ENCODE data around the gene MAMDC2.

Gene MAMDC2

GRCh38 chr9:70064496-70064895, 20.8 kb downstream of the MAMDC2 start:
- H3K4me1 ChIP-seq (ENCODE audit: insufficient read depth, insufficient read length), result no peaks in the 10 kb centered on the region
- no peak for TF ChIP-seq YY1 (IDR thresholded peaks at IDR 0.05; ENCODE audit: insufficient read depth, insufficient read length)
- no peak for TF ChIP-seq SUZ12 (IDR thresholded peaks at IDR 0.05; ENCODE audit: extremely low read depth, insufficient read depth, insufficient read length)
- TF ChIP-seq ZNF274 (IDR thresholded peaks at IDR 0.05; ENCODE audit: low read depth, low read length), result no peak
- no peak overlapping the region for H3K9ac ChIP-seq (ENCODE audit: insufficient read length, low read depth)
- no peaks in the 10 kb centered on the region for H3K27me3 ChIP-seq (ENCODE audit: insufficient read depth, insufficient read length)
- DNase-seq (ENCODE audit: low read depth, low spot score), result no peak
- H3K4me3 ChIP-seq (ENCODE audit: insufficient read length, low read depth), result no peak overlapping the region
- peaks cover 3% of the 10 kb centered on the region for H3K36me3 ChIP-seq (ENCODE audit: insufficient read depth, insufficient read length, low read length)
- no peaks in the 10 kb centered on the region for H3K9me3 ChIP-seq (ENCODE audit: insufficient read depth, low read length)

DNA sequence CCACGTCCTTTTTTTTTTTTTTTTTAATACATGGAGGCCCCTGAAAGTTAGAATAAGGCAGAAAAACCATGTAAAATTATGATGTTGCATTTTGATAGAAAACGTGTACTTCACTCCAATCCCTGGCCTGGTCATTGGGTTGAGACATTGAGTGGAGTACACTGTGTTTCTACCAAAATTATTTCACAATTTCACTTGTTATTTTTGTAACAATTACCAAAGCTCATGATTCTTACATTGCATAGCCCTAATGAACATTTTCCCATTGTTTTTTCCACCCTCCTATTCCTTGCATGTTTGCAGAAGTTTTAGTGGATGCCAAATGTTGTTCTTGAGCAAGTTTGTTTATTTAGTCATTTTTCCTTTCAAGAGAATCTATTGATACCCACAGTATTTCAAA, 21.9 kb downstream of the MAMDC2 start:
- H3K27me3 ChIP-seq (ENCODE audit: insufficient read depth, insufficient read length), result no peaks in the 10 kb centered on the region
- TF ChIP-seq YY1 (IDR thresholded peaks at IDR 0.05; ENCODE audit: insufficient read depth, insufficient read length) (no peak), ZNF274 (IDR thresholded peaks at IDR 0.05; ENCODE audit: low read depth, low read length) (no peak), SUZ12 (IDR thresholded peaks at IDR 0.05; ENCODE audit: extremely low read depth, insufficient read depth, insufficient read length) (no peak)
- no peak overlapping the region for H3K9ac ChIP-seq (ENCODE audit: insufficient read length, low read depth)
- no peaks in the 10 kb centered on the region for H3K4me1 ChIP-seq (ENCODE audit: insufficient read depth, insufficient read length)
- H3K9me3 ChIP-seq (ENCODE audit: insufficient read depth, low read length), result no peaks in the 10 kb centered on the region
- no peak for DNase-seq (ENCODE audit: low read depth, low spot score)
- no peak overlapping the region for H3K4me3 ChIP-seq (ENCODE audit: insufficient read length, low read depth)
- H3K36me3 ChIP-seq (ENCODE audit: insufficient read depth, insufficient read length, low read length), result peaks cover 3% of the 10 kb centered on the region

- TF ChIP-seq YY1 (IDR thresholded peaks at IDR 0.05; ENCODE audit: insufficient read depth, insufficient read length) (no peak), SUZ12 (IDR thresholded peaks at IDR 0.05; ENCODE audit: extremely low read depth, insufficient read depth, insufficient read length) (no peak), ZNF274 (IDR thresholded peaks at IDR 0.05; ENCODE audit: low read depth, low read length) (no peak)
- Histone ChIP-seq H3K36me3 (ENCODE audit: insufficient read depth, insufficient read length, low read length) (peaks cover 3% of the 10 kb centered on the region), H3K9me3 (ENCODE audit: insufficient read depth, low read length) (no peaks in the 10 kb centered on the region)
Measured at GRCh38 chr9:70066418-70066817, 22.8 kb downstream of the MAMDC2 start.

GRCh38 chr9:70066874-70067273, 23.2 kb downstream of the MAMDC2 start:
- DNase-seq (ENCODE audit: low read depth, low spot score), result no peak
- Histone ChIP-seq H3K9ac (ENCODE audit: insufficient read length, low read depth) (no peak overlapping the region), H3K36me3 (ENCODE audit: insufficient read depth, insufficient read length, low read length) (peaks cover 3% of the 10 kb centered on the region), H3K4me3 (ENCODE audit: insufficient read length, low read depth) (no peak overlapping the region), H3K27me3 (ENCODE audit: insufficient read depth, insufficient read length) (no peaks in the 10 kb centered on the region), H3K4me1 (ENCODE audit: insufficient read depth, insufficient read length) (no peaks in the 10 kb centered on the region), H3K9me3 (ENCODE audit: insufficient read depth, low read length) (no peaks in the 10 kb centered on the region)
- TF ChIP-seq ZNF274 (IDR thresholded peaks at IDR 0.05; ENCODE audit: low read depth, low read length) (no peak), YY1 (IDR thresholded peaks at IDR 0.05; ENCODE audit: insufficient read depth, insufficient read length) (no peak), SUZ12 (IDR thresholded peaks at IDR 0.05; ENCODE audit: extremely low read depth, insufficient read depth, insufficient read length) (no peak)

More at GRCh38 chr9:70066418-70066817, 22.8 kb downstream of the MAMDC2 start:
- Histone ChIP-seq H3K27me3 (ENCODE audit: insufficient read depth, insufficient read length) (no peaks in the 10 kb centered on the region), H3K4me1 (ENCODE audit: insufficient read depth, insufficient read length) (no peaks in the 10 kb centered on the region), H3K4me3 (ENCODE audit: insufficient read length, low read depth) (no peak overlapping the region), H3K9ac (ENCODE audit: insufficient read length, low read depth) (no peak overlapping the region)
- DNase-seq (ENCODE audit: low read depth, low spot score), result no peak

GRCh38 chr9:70069704-70070103, 26.1 kb downstream of the MAMDC2 start:
- peaks cover 3% of the 10 kb centered on the region for H3K36me3 ChIP-seq (ENCODE audit: insufficient read depth, insufficient read length, low read length)
- H3K4me1 ChIP-seq (ENCODE audit: insufficient read depth, insufficient read length), result no peaks in the 10 kb centered on the region
- H3K27me3 ChIP-seq (ENCODE audit: insufficient read depth, insufficient read length), result no peaks in the 10 kb centered on the region
- TF ChIP-seq YY1 (IDR thresholded peaks at IDR 0.05; ENCODE audit: insufficient read depth, insufficient read length) (no peak), ZNF274 (IDR thresholded peaks at IDR 0.05; ENCODE audit: low read depth, low read length) (no peak), SUZ12 (IDR thresholded peaks at IDR 0.05; ENCODE audit: extremely low read depth, insufficient read depth, insufficient read length) (no peak)
- no peak overlapping the region for H3K9ac ChIP-seq (ENCODE audit: insufficient read length, low read depth)
- no peak overlapping the region for H3K4me3 ChIP-seq (ENCODE audit: insufficient read length, low read depth)
- no peaks in the 10 kb centered on the region for H3K9me3 ChIP-seq (ENCODE audit: insufficient read depth, low read length)
- no peak for DNase-seq (ENCODE audit: low read depth, low spot score)

GRCh38 chr9:70073193-70073592, 29.5 kb downstream of the MAMDC2 start:
- Histone ChIP-seq H3K4me1 (ENCODE audit: insufficient read depth, insufficient read length) (no peaks in the 10 kb centered on the region), H3K9ac (ENCODE audit: insufficient read length, low read depth) (no peak overlapping the region), H3K36me3 (ENCODE audit: insufficient read depth, insufficient read length, low read length) (no peaks in the 10 kb centered on the region), H3K9me3 (ENCODE audit: insufficient read depth, low read length) (no peaks in the 10 kb centered on the region), H3K4me3 (ENCODE audit: insufficient read length, low read depth) (no peak overlapping the region), H3K27me3 (ENCODE audit: insufficient read depth, insufficient read length) (no peaks in the 10 kb centered on the region)
- TF ChIP-seq ZNF274 (IDR thresholded peaks at IDR 0.05; ENCODE audit: low read depth, low read length) (no peak), SUZ12 (IDR thresholded peaks at IDR 0.05; ENCODE audit: extremely low read depth, insufficient read depth, insufficient read length) (no peak), YY1 (IDR thresholded peaks at IDR 0.05; ENCODE audit: insufficient read depth, insufficient read length) (no peak)
- DNase-seq (ENCODE audit: low read depth, low spot score), result no peak

GRCh38 chr9:70073756-70074155, 30.1 kb downstream of the MAMDC2 start:
- Histone ChIP-seq H3K9me3 (ENCODE audit: insufficient read depth, low read length) (no peaks in the 10 kb centered on the region), H3K4me1 (ENCODE audit: insufficient read depth, insufficient read length) (no peaks in the 10 kb centered on the region), H3K9ac (ENCODE audit: insufficient read length, low read depth) (no peak overlapping the region), H3K4me3 (ENCODE audit: insufficient read length, low read depth) (no peak overlapping the region), H3K27me3 (ENCODE audit: insufficient read depth, insufficient read length) (no peaks in the 10 kb centered on the region), H3K36me3 (ENCODE audit: insufficient read depth, insufficient read length, low read length) (no peaks in the 10 kb centered on the region)
- no peak for DNase-seq (ENCODE audit: low read depth, low spot score)
- TF ChIP-seq ZNF274 (IDR thresholded peaks at IDR 0.05; ENCODE audit: low read depth, low read length), result no peak
- TF ChIP-seq YY1 (IDR thresholded peaks at IDR 0.05; ENCODE audit: insufficient read depth, insufficient read length), result no peak
- TF ChIP-seq SUZ12 (IDR thresholded peaks at IDR 0.05; ENCODE audit: extremely low read depth, insufficient read depth, insufficient read length), result no peak
